Inflammatory macrophage treated with lipopolysaccharide for 1 hour (primary cell): Measurements from ENCODE around the gene SH3TC2.

Source experiments
- DNase-seq, 2 donors: peaks; one replicate each; pipeline ENCODE4 v3.0.0-alpha.2; 2020 to 2022

SH3TC2 gene

GRCh38 chr5:149027636-149028035 lies 35.2 kb downstream of the SH3TC2 start:
- no peak for DNase-seq

DNA sequence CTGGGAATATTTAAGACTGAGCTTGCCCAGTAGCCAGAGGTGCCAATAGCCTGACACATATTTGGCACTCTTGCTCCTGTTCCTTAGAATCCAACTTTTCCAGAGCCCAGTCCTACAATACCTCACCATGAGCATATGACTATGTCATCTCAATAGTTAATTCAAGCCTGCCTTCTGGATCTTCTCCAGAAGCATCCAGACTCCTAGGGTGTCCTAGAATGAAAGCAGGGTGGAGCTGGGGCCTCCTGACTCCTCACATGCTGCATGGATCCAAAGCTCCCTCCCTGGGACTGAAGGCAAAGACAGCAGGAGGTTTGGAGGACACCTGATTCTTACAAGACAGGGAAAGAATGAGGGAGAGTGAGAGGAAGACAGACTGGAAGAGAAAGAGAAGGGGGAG lies 37.9 kb downstream of the SH3TC2 start:
- DNase-seq, result no peak

DNA sequence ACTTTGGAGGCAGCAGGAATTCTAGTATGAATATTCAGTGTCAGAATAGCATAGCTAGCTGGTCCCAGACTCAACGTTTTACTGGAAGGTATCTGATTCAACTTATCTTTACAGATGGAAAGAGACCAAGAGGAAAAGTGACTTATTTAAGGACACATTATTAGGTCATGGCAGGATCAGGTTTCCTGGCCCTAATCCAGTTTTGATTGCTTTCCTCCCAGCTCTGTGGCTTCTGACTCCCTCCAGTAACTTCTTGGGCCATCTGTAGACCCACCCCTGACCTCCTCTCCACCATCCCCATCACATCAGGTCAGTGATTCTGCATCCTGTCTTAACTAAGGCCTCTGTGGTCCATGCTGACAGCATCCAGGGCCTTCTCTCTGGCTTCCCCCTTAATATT lies 38.4 kb downstream of the SH3TC2 start:
- DNase-seq, result no peak

GRCh38 chr5:149022200-149022599 lies 40.7 kb downstream of the SH3TC2 start:
- DNase-seq, result no peak

DNA sequence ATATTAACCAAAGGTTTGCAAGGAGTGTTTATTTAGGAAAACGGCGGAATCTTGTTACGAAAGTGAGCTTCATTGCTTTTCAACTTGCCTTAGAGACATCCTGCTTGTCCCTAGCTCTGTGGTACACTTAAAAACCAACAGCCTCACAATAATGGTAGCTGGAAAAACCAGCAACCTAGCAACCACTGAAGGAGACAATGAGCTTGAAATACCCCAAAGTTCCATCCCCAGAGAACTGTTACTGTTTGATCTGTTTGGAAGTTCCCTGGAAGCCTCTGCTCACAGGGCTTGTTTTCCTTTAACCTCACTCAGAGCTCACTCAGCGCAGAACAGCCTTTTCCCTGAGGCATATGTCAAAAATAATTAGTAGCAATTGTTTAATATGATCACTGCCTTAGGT lies 43.2 kb downstream of the SH3TC2 start:
- no peak for DNase-seq

DNA sequence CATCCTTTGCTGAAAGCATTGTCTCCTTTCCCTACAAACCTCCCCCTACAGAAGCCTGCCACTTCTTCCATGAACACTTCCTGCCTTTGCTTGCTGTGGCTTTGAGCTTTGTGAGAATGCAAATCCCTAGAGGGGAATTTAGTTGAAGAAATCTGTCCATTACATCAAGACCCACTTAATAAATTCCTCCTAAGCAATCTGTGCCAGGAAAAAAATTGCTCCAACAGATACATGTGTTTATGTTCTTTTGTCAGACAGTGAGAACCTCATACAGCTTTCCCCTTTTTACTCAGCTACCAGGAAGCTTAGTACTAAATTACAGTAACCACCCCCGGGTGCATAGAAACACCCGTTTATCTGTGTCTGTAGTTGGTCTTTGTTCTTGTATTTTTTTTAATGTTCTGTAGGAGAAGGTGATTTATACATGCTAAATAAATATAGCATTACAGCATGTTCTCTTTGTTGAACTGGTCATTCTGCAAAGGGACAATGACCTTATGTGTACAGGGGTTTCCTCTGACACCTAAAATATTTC lies 43.9 kb downstream of the SH3TC2 start:
- DNase-seq, result no peak

GRCh38 chr5:149017636-149018035 lies 45.2 kb downstream of the SH3TC2 start:
- DNase-seq, result no peak

GRCh38 chr5:149015561-149015960 lies 47.3 kb downstream of the SH3TC2 start:
- no peak for DNase-seq

DNA sequence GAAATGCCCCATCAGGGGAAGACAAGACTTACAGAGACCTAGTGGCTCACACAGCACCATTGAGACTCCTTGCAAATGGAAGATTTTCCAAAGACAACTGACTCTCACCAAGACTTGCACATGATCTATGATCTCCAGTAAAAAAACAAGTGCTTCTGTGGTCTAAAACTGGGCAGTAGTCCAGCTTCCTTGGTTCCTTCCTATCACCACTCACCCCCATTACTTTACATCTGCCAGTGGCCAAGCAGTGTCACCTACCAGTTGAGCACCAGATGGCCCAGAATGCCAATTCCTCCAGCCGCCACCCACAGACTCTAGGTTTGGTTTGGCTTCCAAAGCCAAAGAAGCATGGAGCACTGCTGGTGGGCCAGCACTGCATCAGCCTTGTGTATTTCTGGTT lies 47.7 kb downstream of the SH3TC2 start:
- no peak for DNase-seq

DNA sequence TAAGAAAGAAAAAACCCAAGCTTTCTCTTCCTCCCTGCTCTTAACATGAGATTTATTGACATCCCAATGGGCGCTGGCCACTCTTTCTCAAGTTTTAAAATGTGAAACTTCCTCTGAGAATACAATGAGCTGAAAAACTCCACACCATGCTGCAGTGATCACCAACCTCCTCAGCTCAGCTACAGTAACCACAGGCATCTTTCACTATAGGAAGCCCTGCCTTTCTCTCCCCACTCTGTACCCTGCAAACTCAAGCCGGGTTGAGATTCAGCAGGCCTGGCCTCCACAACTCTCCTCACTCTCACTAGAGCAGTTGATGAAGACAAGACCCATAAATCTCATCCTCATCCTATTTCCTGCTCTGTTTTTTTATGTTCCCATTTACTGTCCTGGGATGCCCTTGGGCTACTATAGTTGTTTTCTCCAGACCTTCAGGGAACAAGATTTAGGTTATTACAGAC lies 48.3 kb downstream of the SH3TC2 start:
- no peak for DNase-seq

GRCh38 chr5:149013796-149014195 lies 49.1 kb downstream of the SH3TC2 start:
- DNase-seq, result no peak

DNA sequence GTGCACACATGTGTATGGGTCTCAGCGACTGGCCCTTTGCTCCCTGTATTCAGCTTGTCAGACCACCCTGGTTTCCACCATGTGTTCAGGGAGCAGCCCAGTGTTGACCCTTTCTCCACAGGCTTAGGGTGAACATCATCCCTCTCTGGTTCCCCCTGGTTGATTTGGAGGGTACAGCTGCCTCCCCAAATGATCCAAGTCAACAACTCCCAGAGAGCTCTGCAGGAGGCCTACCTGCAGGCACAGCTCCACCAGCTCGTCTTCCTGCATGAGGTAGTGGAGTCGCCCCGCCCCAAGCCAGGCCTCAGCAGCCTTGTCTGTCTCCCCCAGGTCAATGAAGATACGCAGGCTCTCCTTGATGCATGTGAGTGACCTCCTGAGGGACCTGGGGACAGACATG lies 50.5 kb downstream of the SH3TC2 start:
- DNase-seq, result no peak

DNA sequence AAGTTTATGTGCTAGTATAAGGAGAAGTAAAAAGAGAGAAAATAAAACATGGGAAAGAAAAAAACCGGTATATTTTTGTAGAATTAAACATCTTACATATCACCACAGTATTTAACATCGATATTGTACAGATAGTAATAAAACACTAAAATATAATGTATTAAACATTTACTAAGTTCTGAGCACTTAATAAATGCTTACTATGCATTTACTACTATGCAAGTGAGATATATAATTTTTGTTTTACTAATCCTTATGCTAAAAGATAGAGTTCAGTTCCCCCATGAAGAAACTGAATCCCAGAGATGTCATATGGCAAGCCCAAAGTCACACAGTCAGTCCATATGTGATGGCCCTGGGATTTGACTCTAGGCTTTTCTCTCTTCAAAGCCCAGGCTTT lies 51.1 kb downstream of the SH3TC2 start:
- no peak for DNase-seq

DNA sequence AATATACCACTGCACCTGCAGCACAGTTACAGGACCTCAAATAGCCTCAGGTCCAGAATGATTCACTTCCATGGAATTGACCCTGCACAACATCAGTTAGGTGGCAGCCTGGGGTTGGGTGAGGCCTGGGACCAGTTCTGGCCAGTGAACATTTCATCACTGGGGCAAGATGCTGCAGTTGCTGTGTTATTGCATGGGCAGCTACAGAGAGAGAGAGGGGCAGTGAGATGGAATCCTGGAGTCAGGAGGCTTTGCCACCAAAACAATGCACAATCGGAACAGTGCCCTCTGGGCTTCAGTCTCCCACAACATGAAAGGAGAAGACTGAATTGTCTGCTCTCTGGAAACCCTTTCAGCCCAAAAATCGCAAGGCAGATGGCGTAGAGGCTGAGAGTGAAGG lies 51.8 kb downstream of the SH3TC2 start:
- no peak for DNase-seq

- DNase-seq, result no peak
Measured at GRCh38 chr5:149007174-149007573, 55.7 kb downstream of the SH3TC2 start.

DNA sequence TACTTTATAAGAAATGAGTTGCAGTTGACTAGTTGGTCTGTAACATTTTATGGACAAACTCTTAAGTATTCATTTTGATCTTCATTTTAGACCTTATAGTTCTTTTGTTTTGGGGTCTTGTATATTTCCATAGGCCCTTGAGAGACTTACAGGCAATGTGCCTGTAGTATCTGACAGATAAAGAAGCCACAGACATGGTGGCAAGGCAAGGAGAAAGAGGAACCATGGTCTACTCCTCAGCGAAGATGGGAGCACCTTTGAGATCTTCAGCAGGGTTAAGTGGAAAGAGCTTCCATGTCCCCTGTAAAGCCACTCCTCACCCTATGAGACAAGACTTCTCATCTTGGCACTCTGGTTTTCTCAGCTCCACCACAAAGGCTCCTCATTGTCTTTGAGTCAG lies 56.4 kb downstream of the SH3TC2 start:
- no peak for DNase-seq

- DNase-seq, result peak; percentile 6 to 9
Measured at GRCh38 chr5:149005077-149005892, 57.6 kb downstream of the SH3TC2 start.

GRCh38 chr5:149004559-149004958 lies 58.3 kb downstream of the SH3TC2 start:
- no peak for DNase-seq

GRCh38 chr5:149002761-149003689 lies 59.8 kb downstream of the SH3TC2 start:
- DNase-seq, result no peak

- no peak for DNase-seq
Measured at GRCh38 chr5:149002053-149002452, 60.8 kb downstream of the SH3TC2 start.

GRCh38 chr5:149001162-149001561 lies 61.7 kb downstream of the SH3TC2 start:
- peak in 1 of 2 donors; percentile 8 for DNase-seq

DNA sequence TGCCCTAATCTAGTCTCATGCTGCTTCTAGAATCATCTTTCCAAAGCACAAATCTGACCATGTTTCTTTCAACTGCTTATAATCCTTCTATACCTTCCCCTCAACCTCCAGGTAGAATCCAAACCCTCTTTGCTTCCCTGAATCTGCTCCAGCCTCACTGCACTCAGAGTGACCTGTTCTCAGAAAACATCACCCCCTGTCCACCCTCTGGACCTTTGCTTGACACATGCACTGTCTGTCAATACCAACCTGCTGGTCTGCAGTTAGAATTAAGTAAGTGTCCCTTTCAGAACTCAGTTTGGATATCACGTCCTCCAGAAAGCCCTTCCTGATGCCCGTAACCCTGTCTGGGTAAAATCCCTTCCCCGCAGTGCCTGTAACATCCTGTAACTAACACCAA lies 63.1 kb downstream of the SH3TC2 start:
- DNase-seq, result no peak

GRCh38 chr5:148998174-148998797 lies 64.6 kb downstream of the SH3TC2 start:
- DNase-seq, result peak; percentile 44 to 93
